Body of pancreas (tissue), 2 donors: ENCODE measurements around the gene REV1. TPM values are rescaled to one million over a fixed set of nuclear protein-coding genes. Genes with fewer than 3 reads are reported as not detected.

ENCODE experiments used
- total RNA-seq, 2 donors: library from RNA; depleted of rRNA; stranded (reverse); fragments of >200 nt; gene quantifications; one replicate each; pipeline ENCODE4 v1.1.0, GENCODE V29; 2016

The REV1 gene
- total RNA-seq, 2 donors from 2014 or later: 27.0 to 51.1 TPM

Other genes starting within 250 kb of the REV1 start
- gene LYG2, start 234.4 kb downstream of the REV1 start, total RNA-seq: not detected
- gene LYG1, start 188.8 kb downstream of the REV1 start, total RNA-seq: 1 to 10 TPM in 1 of 2 donors, not detected in 1; 1.6 TPM
- gene TXNDC9, start 153.7 kb downstream of the REV1 start, total RNA-seq: 10 to 100 TPM; 13.0 to 13.8 TPM
- 10 to 100 TPM; 26.7 to 31.0 TPM for gene EIF5B, start 152.6 kb downstream of the REV1 start, total RNA-seq